B cell (primary cell): ENCODE measurements around the gene BAHCC1. TPM values are rescaled to one million over a fixed set of nuclear protein-coding genes. Genes with fewer than 3 reads are reported as not detected.
A peak's percentile ranks its signal among the peaks of the same experiment; 100 is the strongest.

Experiments used
- ATAC-seq: fragments of 200-7000 bp; cut with Tn5 transposase; one replicate; pipeline ENCODE4 v1.10.0; 2021; ENCODE audit warnings: low read depth, mild to moderate bottlenecking, moderate number of reproducible peaks, moderate library complexity
- CTCF ChIA-PET: fragments of 350-600 bp; sonication (Branson Sonifier 250); formaldehyde crosslinking; loops from one replicate; lab custom pipeline; 2021; ENCODE audit warnings: antibody characterized with exemption, inconsistent platforms; lab: Charles Lee
- POLR2A ChIA-PET: fragments of 350-600 bp; sonication (Branson Sonifier 250); formaldehyde crosslinking; loops from one replicate; lab custom pipeline; 2021; ENCODE audit warnings: antibody characterized with exemption; lab: Charles Lee
- DNase-seq: peaks from one replicate; pipeline ENCODE4 v3.0.0; 2013
- H2AFZ ChIP-seq: 2 replicates; pipeline ENCODE4 v1.6.1; 2012; ENCODE audit warnings: mild to moderate bottlenecking, low read depth, low read length; ENCODE audit not compliant: insufficient read depth, poor library complexity, severe bottlenecking
- H3K27ac ChIP-seq, 2 donors: 1 replicate in 1 of 2; 2 replicates in 1 of 2; pipeline ENCODE4 v1.5.1; 2012 to 2013; ENCODE audit warnings: low read length in 2 of 2, mild to moderate bottlenecking in 2 of 2, moderate library complexity in 1 of 2
- H3K27me3 ChIP-seq, 4 experiments: fragments of 200-600 bp in 1 of 4; sonication (generic) in 1 of 4; replicated peaks in 1 of 4; 1 replicate in 2 of 4; 2 replicates in 2 of 4; pipeline versions ENCODE4 v1.6.1 to v1.7.0; 2013 to 2016; ENCODE audit warnings: low read length in 3 of 4, mild to moderate bottlenecking in 2 of 4, mixed read lengths in 1 of 4, moderate library complexity in 1 of 4; ENCODE audit not compliant: insufficient read depth in 4 of 4, control insufficient read depth in 3 of 4; ENCODE audit errors: control extremely low read depth in 1 of 4
- H3K36me3 ChIP-seq, 2 experiments: replicated peaks in 1 of 2; 1 replicate in 1 of 2; 2 replicates in 1 of 2; pipeline versions ENCODE4 v1.6.1 to v1.7.1; 2013; ENCODE audit warnings: low read length in 1 of 2; ENCODE audit not compliant: insufficient read depth in 2 of 2, control insufficient read depth in 1 of 2; ENCODE audit errors: control extremely low read depth in 1 of 2, extremely low read depth in 1 of 2
- H3K4me1 ChIP-seq, 2 donors: fragments of 200-600 bp in 1 of 2; sonication (generic) in 1 of 2; 1 replicate in 1 of 2; 2 replicates in 1 of 2; pipeline versions ENCODE4 v1.5.1 to v1.6.1; 2013 to 2017; ENCODE audit warnings: low read length in 2 of 2; ENCODE audit not compliant: control insufficient read depth in 2 of 2, insufficient read depth in 2 of 2
- H3K4me2 ChIP-seq: replicated peaks from 2 replicates; pipeline ENCODE3; 2012; ENCODE audit warnings: mild to moderate bottlenecking, low read depth, low read length; ENCODE audit not compliant: poor library complexity, severe bottlenecking
- H3K4me3 ChIP-seq, 5 experiments: fragments of 200-600 bp in 1 of 5; sonication (generic) in 1 of 5; 1 replicate in 3 of 5; 2 replicates in 2 of 5; pipeline versions ENCODE4 v1.5.1 to v1.7.0; 2011 to 2016; ENCODE audit warnings: low read length in 4 of 5, mild to moderate bottlenecking in 4 of 5, low read depth in 2 of 5, control low read depth in 1 of 5, moderate library complexity in 1 of 5; ENCODE audit not compliant: insufficient read depth in 1 of 5; ENCODE audit errors: control extremely low read depth in 1 of 5, extremely low read depth in 1 of 5
- H3K79me2 ChIP-seq: fragments of 200-600 bp; sonication (generic); one replicate; pipeline ENCODE4 v1.6.0; 2016; ENCODE audit warnings: low read length; ENCODE audit not compliant: control insufficient read depth, insufficient read depth
- H3K9ac ChIP-seq: fragments of 200-600 bp; sonication (generic); 2 replicates; pipeline ENCODE4 v1.6.1; 2017; ENCODE audit warnings: mild to moderate bottlenecking, low read length, moderate library complexity
- H3K9me3 ChIP-seq, 3 donors: one replicate each; pipeline versions ENCODE4 v1.6.1 to v1.7.1; 2013; ENCODE audit warnings: low read length in 2 of 3; ENCODE audit not compliant: control insufficient read depth in 2 of 3, insufficient read depth in 1 of 3; ENCODE audit errors: control extremely low read depth in 1 of 3
- H4K20me1 ChIP-seq: 2 replicates; pipeline ENCODE4 v1.6.0; 2012; ENCODE audit warnings: mild to moderate bottlenecking, low read length; ENCODE audit not compliant: insufficient read depth, control insufficient read depth, poor library complexity, severe bottlenecking
- H3K27ac Mint-ChIP-seq: one replicate; pipeline ENCODE4 v1.8.0; 2021; ENCODE audit warnings: mixed read lengths
- H3K27me3 Mint-ChIP-seq: one replicate; pipeline ENCODE4 v1.8.0; 2021; ENCODE audit warnings: mixed read lengths
- H3K4me1 Mint-ChIP-seq: one replicate; pipeline ENCODE4 v1.8.0; 2021; ENCODE audit warnings: mixed read lengths
- H3K4me3 Mint-ChIP-seq: one replicate; pipeline ENCODE4 v1.8.0; 2021; ENCODE audit warnings: mixed read lengths
- H3K9me3 Mint-ChIP-seq: one replicate; pipeline ENCODE4 v1.8.0; 2022; ENCODE audit warnings: mixed read lengths; ENCODE audit not compliant: insufficient read depth
- CTCF ChIP-seq: fragments of 200-600 bp; IDR thresholded peaks from one replicate; pipeline ENCODE4 v1.8.0; 2022; ENCODE audit warnings: antibody characterized with exemption, mild to moderate bottlenecking
- EZH2 ChIP-seq: IDR thresholded peaks from 2 replicates; pipeline ENCODE4 v1.6.1; 2012; ENCODE audit warnings: borderline replicate concordance, low read depth, mild to moderate bottlenecking, moderate library complexity, low read length; ENCODE audit not compliant: insufficient read depth, poor library complexity, severe bottlenecking
- WGBS: methylation state at CpG from one replicate; pipeline ENCODE4 v1.1.5; 2013; ENCODE audit warnings: missing lambda C conversion rate; ENCODE audit not compliant: insufficient coverage; 5-methylcytosine and 5-hydroxymethylcytosine counted together
- intact Hi-C: fragments of 100-400 bp; cut with micrococcal nuclease; formaldehyde crosslinking; loops from one replicate; pipeline ENCODE4 v1.10.0; 2022
- polyA plus RNA-seq: library from polyadenylated mRNA; depleted of rRNA; stranded (reverse); fragments of >200 nt; gene quantifications from 2 replicates; pipeline ENCODE4 v1.2.3, GENCODE V29; 2012
- total RNA-seq, 2 donors: library from RNA; stranded (reverse); fragments of 120-200 nt in 1 of 2; gene quantifications; 1 replicate in 1 of 2; 2 replicates in 1 of 2; pipeline versions ENCODE4 v1.2.3 to v1.2.4, GENCODE V29; 2013 to 2022

Gene BAHCC1
- total and polyA plus RNA-seq, 2 donors (not counting 1 experiment from before 2014, with no cell fraction given): 0.12 to 0.48 TPM

GRCh38 chr17:81487089-81487486 is 91.8 kb downstream of the BAHCC1 start:
- intact Hi-C loops: loop anchor here (10.0 kb wide), 1 partner anchor 118 kb away; no protein-coding TSS in a partner anchor
- Histone ChIP-seq H3K4me3 (peak overlapping the region in 1 of 5 experiments; percentile 77), H2AFZ (peak overlapping the region; percentile 92), H3K4me1 (peaks cover 34 to 41% of the 10 kb centered on the region in 2 donors), H3K9me3 (peaks cover 0 to 2% (median 0%) of the 10 kb centered on the region in 3 donors), H3K4me2 (peak overlapping the region; percentile 99), H3K79me2 (no peaks in the 10 kb centered on the region), H3K9ac (no peak overlapping the region), H4K20me1 (no peaks in the 10 kb centered on the region), H3K36me3 (no peaks in the 10 kb centered on the region), H3K27ac (no peak overlapping the region), H3K27me3 (peaks cover 0 to 13% (median 4%) of the 10 kb centered on the region in 4 experiments)
- peaks cover 21% of the 10 kb centered on the region for H3K4me1 Mint-ChIP-seq
- no peak for TF ChIP-seq EZH2
- no peak for TF ChIP-seq CTCF
- 89% methylated on average over 6 of the region's 10 CpGs for WGBS
- peak overlapping the region; percentile 37 for H3K4me3 Mint-ChIP-seq
- ATAC-seq: no peak
- no peaks in the 10 kb centered on the region for H3K9me3 Mint-ChIP-seq
- no peak overlapping the region for H3K27ac Mint-ChIP-seq
- no peak for DNase-seq
- CTCF ChIA-PET: interaction anchor here (0.7 to 0.8 kb wide), 2 partner anchors 114 to 234 kb away, joined by 3 read pairs; no protein-coding TSS in a partner anchor
- POLR2A ChIA-PET: interaction anchor here (0.6 kb wide), 1 partner anchor 338 kb away, joined by 3 read pairs; no protein-coding TSS in a partner anchor
- H3K27me3 Mint-ChIP-seq: peaks cover 14% of the 10 kb centered on the region
